K562 (cell line): ENCODE results near the gene GREB1. TPM values are rescaled to one million over a fixed set of nuclear protein-coding genes. Genes with fewer than 3 reads are reported as not detected.

ENCODE experiments used
- ATAC-seq: fragments of 200-7000 bp; cut with Tn5 transposase; 3 replicates; pipeline ENCODE4 v1.9.1; 2020; ENCODE audit warnings: moderate library complexity
- BruUV-seq: library from RNA; stranded (reverse); fragments of 400-500 nt; replicated peaks from 2 replicates; lab custom pipeline; 2021; lab: Mats Ljungman, UMichigan
- CTCF ChIA-PET: fragments of 300-600 bp; formaldehyde crosslinking; extraction: SDS; loops from one replicate; lab custom pipeline; 2021; ENCODE audit warnings: low intra/inter-chr PET ratio; lab: Yijun Ruan, JAX
- POLR2A ChIA-PET: fragments of 300-600, 350-650 bp; sonication (Branson Sonifier 250); formaldehyde crosslinking; extraction: SDS; loops from one replicate; lab custom pipeline; 2021; ENCODE audit warnings: antibody characterized with exemption, inconsistent platforms; lab: Yijun Ruan, JAX
- DNase-seq, 4 experiments: peaks; one replicate each; pipeline versions ENCODE4 v3.0.0 to v3.0.0-alpha.2; 2011 to 2018; ENCODE audit warnings: low spot score in 3 of 4, mixed read lengths in 3 of 4; ENCODE audit errors: extremely low read depth in 1 of 4
- FAIRE-seq: peaks from 2 replicates; lab custom pipeline; 2011; peaks lifted over from hg19 to GRCh38; lab: Jason Lieb, UNC
- H2AFZ ChIP-seq: 2 replicates; pipeline ENCODE4 v1.6.0; 2011; ENCODE audit warnings: low read depth, low read length, control low read depth, inconsistent platforms
- H3K27ac ChIP-seq: fragments of 200-600 bp; 3 replicates; pipeline ENCODE4 v1.8.0; 2011; ENCODE audit warnings: low read depth, mild to moderate bottlenecking, control low read depth, inconsistent platforms, low read length, moderate library complexity, mixed read lengths; ENCODE audit errors: extremely low read depth
- H3K27me3 ChIP-seq, 2 experiments: fragments of 300-600 bp in 1 of 2; 2 replicates in 1 of 2; 3 replicates in 1 of 2; pipeline versions ENCODE4 v1.6.0 to v1.8.0; 2011; ENCODE audit warnings: inconsistent platforms in 2 of 2, low read length in 2 of 2, mild to moderate bottlenecking in 1 of 2, mixed read lengths in 1 of 2, moderate library complexity in 1 of 2; ENCODE audit not compliant: control insufficient read depth in 2 of 2, insufficient read depth in 2 of 2
- H3K36me3 ChIP-seq: fragments of 300-600 bp; 3 replicates; pipeline ENCODE4 v1.8.0; 2011; ENCODE audit warnings: mild to moderate bottlenecking, low read length, inconsistent platforms; ENCODE audit not compliant: control insufficient read depth, insufficient read depth
- H3K4me1 ChIP-seq, 2 experiments: fragments of 200-600 bp in 1 of 2; replicated peaks in 1 of 2; 2 replicates in 1 of 2; 3 replicates in 1 of 2; pipeline versions ENCODE4 v1.5.1 to v1.8.0; 2011; ENCODE audit warnings: inconsistent platforms in 2 of 2, low read length in 2 of 2, mild to moderate bottlenecking in 1 of 2, mixed read lengths in 1 of 2, moderate library complexity in 1 of 2; ENCODE audit not compliant: control insufficient read depth in 2 of 2, insufficient read depth in 2 of 2
- H3K4me2 ChIP-seq: 2 replicates; pipeline ENCODE4 v1.6.1; 2011; ENCODE audit warnings: low read length, control low read depth, inconsistent platforms, mixed read lengths; ENCODE audit not compliant: insufficient read depth
- H3K4me3 ChIP-seq: fragments of 200-600 bp; sonication (generic), shearing (Covaris generic); 2 replicates; pipeline ENCODE4 v1.5.1; 2016; ENCODE audit warnings: control low read depth, inconsistent platforms
- H3K79me2 ChIP-seq: fragments of 200-600 bp; 3 replicates; pipeline ENCODE4 v1.8.0; 2011; ENCODE audit warnings: low read length, inconsistent platforms; ENCODE audit not compliant: control insufficient read depth, insufficient read depth
- H3K9ac ChIP-seq, 2 experiments: 2 replicates each; pipeline versions ENCODE4 v1.6.0 to v1.6.1; 2011; ENCODE audit warnings: low read depth in 2 of 2, low read length in 2 of 2, control low read depth in 1 of 2, inconsistent platforms in 1 of 2, mild to moderate bottlenecking in 1 of 2, mixed read lengths in 1 of 2; ENCODE audit not compliant: insufficient read depth in 1 of 2
- H3K9me1 ChIP-seq: one replicate; pipeline ENCODE4 v1.6.0; 2011; ENCODE audit warnings: inconsistent platforms, mild to moderate bottlenecking, low read length, moderate library complexity; ENCODE audit not compliant: control insufficient read depth, insufficient read depth
- H3K9me3 ChIP-seq: replicated peaks from 2 replicates; pipeline ENCODE4 v1.5.1; 2011; ENCODE audit warnings: low read depth, low read length, inconsistent platforms; ENCODE audit not compliant: control insufficient read depth, insufficient read depth
- H4K20me1 ChIP-seq: replicated peaks from 2 replicates; pipeline ENCODE4 v1.6.1; 2011; ENCODE audit warnings: low read length, inconsistent platforms, mixed read lengths; ENCODE audit not compliant: control insufficient read depth, insufficient read depth
- BACH1 ChIP-seq: fragments of 200-800 bp; sonication (Bioruptor generic); IDR thresholded peaks from 2 replicates; pipeline ENCODE4 v1.6.1; 2016; ENCODE audit warnings: missing genetic modification characterization, missing compliant biosample characterization
- NFYB ChIP-seq: IDR thresholded peaks from 2 replicates; pipeline ENCODE4 v1.6.1; 2011; ENCODE audit warnings: mild to moderate bottlenecking, moderate library complexity; ENCODE audit not compliant: insufficient read length; ENCODE audit errors: extremely low read depth
- NR4A1 ChIP-seq, 2 experiments: fragments of 250-450 bp in 1 of 2; fragments of 450-650 bp in 1 of 2; sonication (Bioruptor Pico) in 1 of 2; IDR thresholded peaks; 2 replicates each; pipeline versions ENCODE4 v1.4.0 to v1.6.1; 2016 to 2020; ENCODE audit warnings: mild to moderate bottlenecking in 2 of 2, missing compliant biosample characterization in 1 of 2, missing genetic modification characterization in 1 of 2, moderate library complexity in 1 of 2
- WGBS: fragments of 100-300 bp; shearing (Covaris generic); methylation state at CpG from one replicate; pipeline ENCODE4 v1.1.6; 2016; ENCODE audit warnings: low coverage, mixed read lengths; ENCODE audit not compliant: insufficient coverage; ENCODE audit errors: missing lambda C conversion rate; 5-methylcytosine and 5-hydroxymethylcytosine counted together
- in situ Hi-C: fragments of 300-500 bp; cut with MboI; formaldehyde crosslinking; loops from 4 replicates; pipeline ENCODE4 v1.15.0; 2018; ENCODE audit warnings: inconsistent platforms, mixed read lengths
- intact Hi-C: fragments of 100-400 bp; cut with micrococcal nuclease; formaldehyde crosslinking; loops from 2 replicates; pipeline ENCODE4 v1.14.2; 2022
- polyA plus RNA-seq, 8 experiments: library from polyadenylated mRNA; depleted of rRNA in 4 of 8; stranded (reverse) in 5 of 8; unstranded in 3 of 8; fragments of >200 nt; fragmentation: Nextera tagmentation in 2 of 8; fragmentation: Illumina TruSeq in 1 of 8; extraction: Ambion mirVana in 2 of 8; extraction: Trizol in 1 of 8; gene quantifications; 2 replicates each; pipeline versions ENCODE4 v1.2.1 to v1.2.3, GENCODE V29; 2011 to 2014; ENCODE audit warnings: inconsistent platforms in 1 of 8, missing spikeins in 1 of 8
- total RNA-seq, 7 experiments: library from RNA; depleted of rRNA in 6 of 7; stranded (reverse); fragments of >200 nt in 6 of 7; fragmentation: Illumina TruSeq in 2 of 7; extraction: Trizol in 2 of 7; gene quantifications; 2 replicates each; pipeline versions ENCODE4 v1.2.1 to v1.2.3, GENCODE V29; 2011 to 2021; ENCODE audit warnings: low replicate concordance in 1 of 7

The GREB1 gene
- total and polyA plus RNA-seq, 9 of the 15 experiments (the other 6 are each of a cell fraction or from before 2014, with no cell fraction given) = 0.04 to 0.86 (median 0.10) TPM; not detected in 1

DNA sequence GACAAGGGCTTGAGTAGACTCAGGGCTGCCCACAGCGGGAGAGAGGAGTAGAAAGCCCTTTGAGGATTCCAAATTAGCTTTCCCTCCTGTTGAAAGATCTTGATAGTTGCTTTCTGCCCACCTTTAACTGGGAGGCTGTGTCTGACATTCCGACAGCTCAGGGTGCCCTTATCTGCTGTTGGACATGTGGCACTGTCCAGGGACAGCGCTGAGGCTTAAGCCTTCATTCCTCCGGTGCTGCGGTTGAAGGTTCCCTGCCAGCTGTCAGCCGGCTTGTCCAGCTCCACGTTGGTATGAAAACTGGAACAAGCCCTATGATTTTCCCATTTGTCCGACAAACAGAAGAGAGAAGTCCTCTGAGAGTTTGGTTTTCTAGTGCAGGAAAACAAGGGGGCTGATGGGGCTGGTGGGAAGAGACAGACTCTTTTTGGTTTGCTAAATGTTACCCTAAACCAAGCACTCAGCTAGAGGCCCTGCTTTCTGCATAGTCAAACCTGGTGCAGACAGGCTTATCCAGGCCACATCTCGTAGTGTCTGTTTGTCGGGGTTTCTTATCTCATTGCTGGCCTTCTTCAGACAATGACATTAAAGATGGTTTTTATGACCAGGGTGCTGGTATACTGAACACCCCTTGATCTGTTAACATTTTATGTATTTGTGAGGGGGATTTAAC, 24.5 kb downstream of the GREB1 start:
- TF ChIP-seq NR4A1 (CRISPR knock-in tag; IDR thresholded peaks at IDR 0.05) (peak; percentile 6; the same call in 1 of the 2 replicates), NR4A1 (tag; IDR thresholded peaks at IDR 0.05) (no peak), NFYB (no peak), BACH1 (tag) (no peak)
- BruUV-seq = no TSS peak
- CTCF ChIA-PET = no interaction called here
- no peak overlapping the region for H3K4me3 ChIP-seq
- 0 out of 2 replicates have a peak, but pooled peaks cover 3% of the 10 kb centered on the region for H4K20me1 ChIP-seq
- in situ Hi-C loops (no loop called here), intact Hi-C loops (no loop called here)
- no peaks in the 10 kb centered on the region for H3K79me2 ChIP-seq
- H3K9me3 ChIP-seq = no peaks in the 10 kb centered on the region
- no peaks in the 10 kb centered on the region for H3K36me3 ChIP-seq
- ATAC-seq = no peak
- no peaks in the 10 kb centered on the region for H3K9me1 ChIP-seq
- H3K27ac ChIP-seq = no peak overlapping the region
- no peak for DNase-seq
- H3K27me3 ChIP-seq = peaks cover 57 to 70% of the 10 kb centered on the region in 2 experiments
- H2AFZ ChIP-seq = no peak overlapping the region
- POLR2A ChIA-PET = interaction anchor here (0.9 to 1.4 kb wide), 2 partner anchors 16 to 39 kb away, joined by 3 read pairs; no protein-coding TSS in a partner anchor
- 3% methylated on average over 9 of the region's 10 CpGs for WGBS
- peaks cover 4% of the 10 kb centered on the region in 2 experiments; a peak in 2 of 5 replicates for H3K4me1 ChIP-seq
- FAIRE-seq = no peak
- no peak overlapping the region for H3K4me2 ChIP-seq
- H3K9ac ChIP-seq = no peak overlapping the region
